GM18858 (cell line): ENCODE results near the gene KHNYN.
"Not testable (repeated sequence)": the region's sequence is repeated elsewhere in the genome, so short reads cannot be mapped to it uniquely, and the experiment has no call there.

Source experiments
- ATAC-seq: cut with Tn5 transposase; IDR thresholded peaks from one replicate; pipeline ENCODE4 v1.9.1; 2021; ENCODE audit not compliant: unreplicated experiment

Gene KHNYN

DNA sequence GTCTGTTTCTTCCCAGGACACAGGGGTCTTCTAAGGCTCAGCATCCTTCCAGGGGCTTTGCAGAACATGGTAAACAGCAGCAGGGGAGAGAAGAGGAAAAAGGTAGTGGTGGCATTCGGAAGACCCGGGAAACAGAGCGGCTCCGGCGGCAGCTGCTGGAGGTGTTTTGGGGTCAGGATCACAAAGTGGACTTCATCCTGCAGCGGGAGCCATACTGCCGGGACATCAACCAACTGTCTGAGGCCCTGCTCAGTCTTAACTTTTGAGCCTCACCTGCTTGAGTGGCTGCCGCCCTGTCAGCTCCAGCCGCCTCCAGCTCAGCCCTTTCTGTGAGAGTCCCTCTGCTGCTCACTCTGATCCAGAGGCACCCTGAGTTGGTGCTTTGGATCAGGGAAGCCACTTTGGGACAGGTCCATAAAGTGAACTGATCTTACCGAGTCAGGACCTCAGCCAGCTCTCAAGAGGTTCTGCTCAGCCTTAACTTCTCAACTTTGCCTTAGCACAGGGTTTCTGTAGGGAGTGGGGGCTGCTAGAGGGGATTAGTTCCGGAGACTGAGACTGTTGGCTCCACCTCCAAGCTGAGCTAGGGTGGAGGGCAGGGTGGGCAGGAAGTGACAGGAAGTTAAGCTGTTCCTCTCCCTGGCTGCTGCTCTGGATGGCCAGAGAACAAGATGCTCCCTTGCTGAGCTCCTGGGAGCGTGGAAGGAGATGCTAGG, 7.4 kb downstream of the KHNYN start:
- no peak for ATAC-seq

DNA sequence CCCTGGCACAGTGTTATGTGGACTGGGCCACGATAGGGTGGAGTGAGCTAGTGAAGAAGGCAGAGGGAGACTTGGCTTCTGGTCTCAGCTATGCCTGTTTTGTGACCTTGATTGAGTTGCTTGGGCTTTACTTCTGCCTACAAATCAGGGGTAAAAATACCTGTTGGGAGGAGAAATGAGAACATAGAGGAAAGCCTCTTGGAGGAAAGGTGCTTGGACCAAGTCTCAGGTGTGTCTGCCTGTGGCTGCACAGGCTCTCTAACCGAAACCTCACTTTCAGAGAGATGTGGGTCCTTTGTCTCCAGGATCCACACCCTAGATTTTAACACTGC, 7.9 kb downstream of the KHNYN start:
- ATAC-seq, result no peak

- no peak for ATAC-seq
These were observed 8.7 kb downstream of the KHNYN start for GRCh38 chr14:24438223-24439097.

GRCh38 chr14:24439257-24439656, 9.5 kb downstream of the KHNYN start:
- ATAC-seq, result no peak

DNA sequence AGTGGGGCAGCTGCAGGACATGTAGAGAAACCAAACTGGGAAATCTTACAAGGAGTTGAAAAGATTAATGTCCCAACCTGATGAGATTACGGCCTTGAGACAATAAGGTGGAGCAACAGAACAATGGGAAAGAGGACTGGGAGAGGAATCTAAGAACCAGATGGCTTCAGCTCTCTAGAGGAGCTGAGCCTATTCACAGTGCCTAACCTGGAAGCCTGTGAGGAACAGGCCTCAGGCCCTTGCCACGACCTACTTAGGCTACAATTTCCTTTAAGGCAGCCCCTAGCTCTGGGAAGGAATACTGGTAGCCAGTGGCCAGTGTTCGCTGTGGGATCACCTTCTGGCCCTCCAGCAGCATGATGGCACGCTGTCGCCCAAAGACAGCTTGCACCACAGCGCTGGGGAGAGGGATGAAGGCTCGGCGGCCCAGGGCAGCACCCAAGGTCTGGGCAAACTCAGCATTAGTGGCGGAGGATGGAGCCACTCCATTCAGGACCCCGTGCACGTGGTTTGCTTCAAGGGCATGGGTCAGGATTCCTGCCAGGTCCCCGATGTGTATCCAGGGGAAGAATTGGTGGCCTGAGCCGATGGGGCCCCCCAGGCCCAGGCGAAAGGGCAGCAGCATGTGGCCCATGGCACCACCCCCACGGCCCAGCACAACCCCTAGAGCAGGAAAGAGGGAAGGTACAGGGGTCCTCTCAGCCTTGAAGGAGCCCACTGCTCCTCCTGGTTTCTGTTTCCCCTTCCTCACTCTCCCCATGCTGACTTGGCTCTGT, 10.3 kb downstream of the KHNYN start:
- no peak for ATAC-seq

GRCh38 chr14:24440606-24441399, 11.0 kb downstream of the KHNYN start:
- no peak for ATAC-seq

DNA sequence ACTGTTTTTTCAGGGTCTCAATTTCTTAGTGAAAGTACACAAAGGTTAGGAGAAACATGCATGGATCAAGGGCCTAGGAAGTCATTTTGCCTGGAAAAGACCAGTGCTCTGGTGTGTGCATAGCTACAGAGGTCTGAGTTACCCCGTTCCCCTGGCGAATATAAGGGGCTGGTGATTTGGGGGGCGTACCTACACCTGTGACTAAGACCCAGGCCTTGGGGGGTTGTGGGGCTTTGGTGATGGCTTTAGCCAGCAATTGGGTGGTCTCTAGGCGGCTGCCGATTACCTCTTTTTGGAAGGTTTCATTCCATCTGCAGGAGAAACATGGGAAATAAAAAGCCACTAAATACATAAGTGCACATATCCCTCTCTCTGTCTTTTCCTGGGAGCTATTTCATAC, 11.7 kb downstream of the KHNYN start:
- ATAC-seq, result no peak

GRCh38 chr14:24441904-24442239, 12.1 kb downstream of the KHNYN start:
- no peak for ATAC-seq

DNA sequence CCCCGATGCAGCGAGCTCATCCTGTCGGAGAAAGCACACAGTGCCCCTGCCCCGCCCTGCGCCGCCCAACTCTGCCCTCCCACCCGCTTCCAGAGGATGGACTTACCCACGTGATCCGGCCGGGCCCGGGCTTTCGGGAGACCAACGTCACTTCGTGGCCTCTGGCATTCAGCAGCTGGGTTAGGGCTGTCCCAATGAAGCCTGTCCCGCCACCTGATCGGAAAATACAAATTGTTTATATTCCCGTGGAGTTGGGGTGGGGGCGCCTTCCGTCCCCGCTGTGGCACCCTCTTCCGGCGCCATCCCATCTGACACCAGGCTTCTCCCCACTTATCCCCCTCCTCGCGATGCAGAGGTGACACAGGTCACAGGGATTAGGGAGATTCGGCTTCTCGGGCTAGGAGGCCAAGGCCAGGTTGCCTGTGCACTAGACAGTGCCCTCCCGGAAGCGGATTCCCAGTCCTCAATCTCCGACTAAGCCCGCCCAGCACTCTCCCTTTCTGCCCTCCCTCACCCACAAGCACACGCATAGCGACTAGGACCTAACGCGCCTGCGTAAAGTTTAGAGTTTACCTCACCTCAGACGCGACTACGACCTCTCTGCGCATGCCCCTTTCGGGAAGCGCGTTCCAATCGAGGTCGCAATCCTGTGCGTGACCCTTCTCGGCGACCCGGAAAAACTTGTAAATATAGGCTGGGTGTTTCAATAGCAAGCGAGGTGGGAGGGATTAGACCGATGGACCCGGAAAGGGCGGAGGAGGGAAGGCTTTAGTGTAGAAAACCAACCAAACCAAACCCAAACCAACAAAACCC, 12.7 kb downstream of the KHNYN start, which contains the start of gene SDR39U1:
TSS of gene SDR39U1 (minus strand) at position 537 of the 813 bp plus-strand sequence. CDS start at position 530, 7 bp downstream.
- peak; percentile 83 for ATAC-seq

- no peak for ATAC-seq
These were observed 13.4 kb downstream of the KHNYN start for GRCh38 chr14:24443053-24443665.

- ATAC-seq, result not testable (repeated sequence)
These were observed 21.1 kb downstream of the KHNYN start for GRCh38 chr14:24450828-24451227.

GRCh38 chr14:24456980-24457379, 27.2 kb downstream of the KHNYN start:
- ATAC-seq, result no peak

- ATAC-seq, result no peak
These were observed 29.0 kb downstream of the KHNYN start for GRCh38 chr14:24458736-24459135.

DNA sequence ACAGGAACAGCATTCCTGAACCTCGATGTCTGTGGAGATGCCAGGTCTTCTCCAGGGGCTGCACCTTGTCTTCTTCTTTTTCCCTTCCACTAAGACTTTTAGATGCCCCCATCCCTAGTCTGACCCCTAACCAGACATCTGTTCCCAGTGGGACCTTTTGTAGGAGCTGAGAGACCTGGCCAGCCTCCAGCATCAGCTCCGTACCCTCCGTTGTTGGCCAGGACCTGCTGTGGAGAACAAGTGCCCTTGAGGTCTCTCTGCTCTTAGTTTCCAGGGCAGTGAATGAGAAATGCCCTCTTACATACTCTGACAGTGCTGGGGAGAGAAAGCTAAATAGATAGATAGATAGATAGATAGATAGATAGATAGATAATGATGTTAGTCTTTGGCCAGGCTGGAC, 29.6 kb downstream of the KHNYN start:
- no peak for ATAC-seq

DNA sequence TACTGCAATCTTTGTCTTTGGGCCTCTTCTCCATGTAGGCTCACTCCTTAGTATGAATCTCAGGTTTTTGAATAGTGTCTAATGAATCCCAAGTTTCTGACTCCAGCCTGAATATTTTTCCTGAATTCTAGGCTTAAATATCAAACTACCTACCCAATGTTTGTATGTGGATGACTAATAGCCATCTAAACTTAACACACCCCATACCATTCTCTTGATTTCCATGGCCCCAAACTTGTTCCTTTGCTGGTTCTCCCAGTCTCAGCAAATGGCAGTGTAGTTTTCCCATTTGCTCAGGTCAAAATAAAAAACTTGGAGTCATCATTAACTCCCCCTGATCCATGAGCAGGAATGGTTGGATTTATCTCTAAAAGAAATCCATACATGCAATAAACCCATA, 31.6 kb downstream of the KHNYN start:
- ATAC-seq, result no peak

DNA sequence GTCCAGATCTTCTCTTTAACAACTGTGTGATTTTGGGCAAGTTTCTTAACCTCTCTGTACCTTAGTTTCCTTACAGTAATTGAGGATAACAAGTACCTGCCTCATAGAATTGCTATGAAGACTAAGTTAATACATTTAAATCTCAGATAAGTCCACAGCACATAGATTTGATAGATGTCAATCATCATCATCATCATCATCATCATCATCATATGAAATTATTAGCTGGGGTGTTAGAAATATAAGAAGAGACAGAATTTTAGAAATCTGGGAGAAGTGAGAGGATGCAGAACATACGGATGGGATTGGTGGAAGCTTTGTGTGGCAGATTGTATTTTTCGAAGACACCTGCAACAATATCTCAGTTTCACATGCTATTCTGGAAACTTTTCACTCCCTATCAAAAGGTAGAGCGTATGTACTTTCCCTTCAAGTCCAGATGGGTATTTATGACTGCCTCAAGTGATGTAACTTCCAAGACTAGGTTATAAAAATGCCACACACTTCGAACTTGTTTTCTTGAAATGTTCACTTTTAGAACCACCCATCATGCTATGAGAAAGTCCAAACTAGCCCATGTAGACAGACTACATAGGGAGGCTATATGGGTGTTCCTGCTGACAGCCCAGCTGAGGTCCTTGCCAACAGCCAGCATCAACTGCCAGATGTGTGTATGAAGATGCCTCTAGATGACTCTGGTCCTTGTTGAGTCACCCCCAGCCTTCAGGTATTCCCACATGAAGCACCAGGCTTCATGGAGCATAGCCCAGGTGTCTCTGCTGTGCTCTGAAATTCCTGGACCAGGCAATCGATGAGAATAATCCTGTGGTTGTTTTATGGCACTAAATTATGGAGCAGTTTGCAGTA, 33.5 kb downstream of the KHNYN start:
- ATAC-seq, result no peak

DNA sequence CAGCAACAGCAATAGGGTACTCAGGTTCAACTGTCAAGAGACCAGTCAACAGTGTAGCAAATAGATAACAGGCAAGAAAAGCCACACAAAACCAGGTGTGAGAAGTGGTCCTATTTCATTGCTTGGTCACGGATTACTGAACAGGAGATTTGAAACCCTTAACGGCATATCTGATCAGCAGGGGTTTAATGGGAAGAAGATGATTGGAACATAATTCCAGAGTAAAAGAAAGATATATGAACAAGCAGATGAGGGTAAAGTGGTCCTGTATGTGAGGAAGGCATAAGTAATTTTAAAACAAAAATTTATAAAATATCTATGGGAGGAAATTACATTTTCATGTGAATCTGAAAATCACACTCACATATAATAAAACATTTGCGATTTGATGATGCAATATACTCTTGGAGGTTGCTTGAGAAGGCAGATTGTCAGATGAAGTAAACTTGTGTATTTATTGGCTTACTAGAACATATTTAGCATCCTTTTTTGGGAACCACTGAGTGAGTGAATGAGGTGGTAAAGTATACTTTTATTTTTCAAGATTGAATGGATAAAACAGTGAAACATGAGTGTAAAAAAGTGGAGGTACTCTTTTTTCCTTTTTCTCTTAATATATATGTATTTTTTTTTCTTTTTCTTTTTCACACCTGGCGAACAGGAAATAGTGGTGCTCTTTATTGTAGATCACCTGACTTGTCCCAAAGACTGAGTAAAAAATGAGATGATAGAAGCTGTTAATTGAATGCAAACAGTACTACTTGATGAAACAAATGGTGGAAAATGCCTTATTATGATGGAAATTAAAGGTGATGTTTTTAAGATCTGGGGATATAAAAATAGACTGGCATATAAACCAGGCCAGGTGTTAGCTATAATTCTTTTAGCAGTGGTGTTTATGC, 34.4 kb downstream of the KHNYN start:
- no peak for ATAC-seq

GRCh38 chr14:24465368-24465767, 35.6 kb downstream of the KHNYN start:
- ATAC-seq, result no peak
